Neuronal stem cell (in vitro differentiated cells): ENCODE data around the gene CD59.
"Not testable (repeated sequence)": the region's sequence is repeated elsewhere in the genome, so short reads cannot be mapped to it uniquely, and the experiment has no call there.

Experiments
- DNase-seq: peaks from one replicate; pipeline ENCODE4 v3.0.0-alpha.2; 2013; ENCODE audit warnings: low spot score
- H2AFZ ChIP-seq: one replicate; pipeline ENCODE4 v1.6.1; 2013; ENCODE audit warnings: mild to moderate bottlenecking, low read length, inconsistent platforms
- H2AK5ac ChIP-seq: 2 replicates; pipeline ENCODE4 v1.6.1; 2013; ENCODE audit warnings: low read depth, mild to moderate bottlenecking, inconsistent platforms, low read length, moderate library complexity, mixed read lengths
- H2BK120ac ChIP-seq: 2 replicates; pipeline ENCODE4 v1.6.1; 2013; ENCODE audit warnings: low read depth, mild to moderate bottlenecking, inconsistent platforms, low read length, moderate library complexity, mixed read lengths
- H2BK12ac ChIP-seq: one replicate; pipeline ENCODE4 v1.6.1; 2013; ENCODE audit warnings: low read length, inconsistent platforms
- H2BK15ac ChIP-seq: 2 replicates; pipeline ENCODE4 v1.6.1; 2013; ENCODE audit warnings: mild to moderate bottlenecking, low read length, inconsistent platforms, mixed read lengths
- H2BK5ac ChIP-seq: one replicate; pipeline ENCODE4 v1.6.1; 2013; ENCODE audit warnings: inconsistent platforms, mild to moderate bottlenecking, low read length, moderate library complexity
- H3K14ac ChIP-seq: one replicate; pipeline ENCODE4 v1.6.1; 2013; ENCODE audit warnings: low read length, inconsistent platforms
- H3K18ac ChIP-seq: 2 replicates; pipeline ENCODE4 v1.6.1; 2013; ENCODE audit warnings: low read length, inconsistent platforms
- H3K23ac ChIP-seq: 2 replicates; pipeline ENCODE4 v1.6.1; 2013; ENCODE audit warnings: low read depth, mild to moderate bottlenecking, mixed read lengths, low read length, inconsistent platforms; ENCODE audit not compliant: poor library complexity
- H3K27ac ChIP-seq: replicated peaks from 3 replicates; pipeline ENCODE4 v1.5.1; 2013; ENCODE audit warnings: low read length, inconsistent platforms
- H3K27me3 ChIP-seq, 3 experiments: 2 replicates each; pipeline ENCODE4 v1.6.1; 2013; ENCODE audit warnings: low read length in 3 of 3, mild to moderate bottlenecking in 2 of 3, inconsistent platforms in 1 of 3, low read depth in 1 of 3, mixed read lengths in 1 of 3, moderate library complexity in 1 of 3; ENCODE audit not compliant: control insufficient read depth in 3 of 3, insufficient read depth in 3 of 3
- H3K36me3 ChIP-seq, 2 donors: replicated peaks in 1 of 2; 2 replicates each; pipeline ENCODE4 v1.6.1; 2013; ENCODE audit warnings: low read length in 2 of 2; ENCODE audit not compliant: control insufficient read depth in 2 of 2, insufficient read depth in 2 of 2
- H3K4ac ChIP-seq: 2 replicates; pipeline ENCODE4 v1.6.1; 2013; ENCODE audit warnings: inconsistent platforms, mild to moderate bottlenecking, low read length, moderate library complexity
- H3K4me1 ChIP-seq, 2 donors: 1 replicate in 1 of 2; 2 replicates in 1 of 2; pipeline ENCODE4 v1.6.1; 2013; ENCODE audit warnings: low read length in 2 of 2, low read depth in 1 of 2; ENCODE audit not compliant: control insufficient read depth in 2 of 2, insufficient read depth in 1 of 2
- H3K4me2 ChIP-seq: one replicate; pipeline ENCODE4 v1.6.1; 2013; ENCODE audit warnings: mild to moderate bottlenecking, low read length, inconsistent platforms; ENCODE audit not compliant: insufficient read depth, poor library complexity, severe bottlenecking
- H3K4me3 ChIP-seq, 2 donors: 2 replicates each; pipeline ENCODE4 v1.5.1; 2013; ENCODE audit warnings: low read length in 2 of 2, mild to moderate bottlenecking in 2 of 2, inconsistent platforms in 1 of 2, moderate library complexity in 1 of 2
- H3K79me1 ChIP-seq: one replicate; pipeline ENCODE4 v1.6.1; 2013; ENCODE audit warnings: low read depth, mild to moderate bottlenecking, inconsistent platforms, low read length, moderate library complexity
- H3K9ac ChIP-seq: one replicate; pipeline ENCODE4 v1.6.1; 2013; ENCODE audit warnings: mild to moderate bottlenecking, low read depth, low read length, inconsistent platforms; ENCODE audit not compliant: poor library complexity
- H3K9me3 ChIP-seq, 2 donors: replicated peaks in 1 of 2; 2 replicates each; pipeline versions ENCODE3 to v1.6.1; 2013; ENCODE audit warnings: low read length in 2 of 2, mild to moderate bottlenecking in 2 of 2, inconsistent platforms in 1 of 2, low read depth in 1 of 2, mixed read lengths in 1 of 2, moderate library complexity in 1 of 2; ENCODE audit not compliant: control insufficient read depth in 2 of 2, insufficient read depth in 1 of 2
- H4K8ac ChIP-seq: one replicate; pipeline ENCODE4 v1.6.1; 2013; ENCODE audit warnings: low read depth, mild to moderate bottlenecking, inconsistent platforms, low read length, moderate library complexity
- H4K91ac ChIP-seq: one replicate; pipeline ENCODE4 v1.6.1; 2013; ENCODE audit warnings: low read length, low read depth, mild to moderate bottlenecking, inconsistent platforms; ENCODE audit not compliant: poor library complexity
- WGBS, 2 donors: extraction: QIAGEN DNeasy Blood & Tissue Kit; methylation state at CpG; one replicate each; pipeline ENCODE4 v1.1.7; 2013; ENCODE audit warnings: missing lambda C conversion rate in 2 of 2, mixed read lengths in 1 of 2; ENCODE audit not compliant: insufficient read length in 2 of 2, insufficient replicate concordance in 1 of 2; ENCODE audit errors: extremely low coverage in 2 of 2; 5-methylcytosine and 5-hydroxymethylcytosine counted together

Gene CD59

GRCh38 chr11:33664166-33664565 is 72.1 kb downstream of the CD59 start:
- H2AK5ac ChIP-seq = no peak overlapping the region
- H3K18ac ChIP-seq = no peak overlapping the region
- no peak overlapping the region for H3K4me3 ChIP-seq
- H2BK12ac ChIP-seq = no peak overlapping the region
- H4K91ac ChIP-seq = no peak overlapping the region
- no peaks in the 10 kb centered on the region for H3K79me1 ChIP-seq
- no peak overlapping the region for H2AFZ ChIP-seq
- H3K4me1 ChIP-seq = peaks cover 0 to 11% of the 10 kb centered on the region in 2 donors
- H3K27me3 ChIP-seq = no peaks in the 10 kb centered on the region
- peaks cover 0 to 10% of the 10 kb centered on the region in 2 donors for H3K9me3 ChIP-seq
- DNase-seq = no peak
- no peak overlapping the region for H3K23ac ChIP-seq
- no peak overlapping the region for H3K4me2 ChIP-seq
- H3K14ac ChIP-seq = no peak overlapping the region
- no peak overlapping the region for H2BK15ac ChIP-seq
- H4K8ac ChIP-seq = no peak overlapping the region
- H2BK5ac ChIP-seq = no peak overlapping the region
- H2BK120ac ChIP-seq = no peak overlapping the region
- no CpG with 5 or more reads among the region's 6 CpGs for WGBS, 2 donors
- peaks cover 0 to 4% of the 10 kb centered on the region in 2 donors for H3K36me3 ChIP-seq
- H3K4ac ChIP-seq = no peak overlapping the region
- H3K27ac ChIP-seq = no peak overlapping the region
- no peak overlapping the region for H3K9ac ChIP-seq

- Histone ChIP-seq H3K4me3 (no peak overlapping the region), H4K91ac (no peak overlapping the region)
Measured at GRCh38 chr11:33663121-33663520, 73.1 kb downstream of the CD59 start.

GRCh38 chr11:33661526-33661925 is 74.7 kb downstream of the CD59 start:
- H3K36me3 ChIP-seq, H3K9ac ChIP-seq, H3K27me3 ChIP-seq, H3K18ac ChIP-seq, H2BK5ac ChIP-seq, H3K14ac ChIP-seq, H3K4me3 ChIP-seq, H3K4me2 ChIP-seq, H3K4me1 ChIP-seq, H3K4ac ChIP-seq, H3K79me1 ChIP-seq, DNase-seq, H4K8ac ChIP-seq, H3K9me3 ChIP-seq, H2AFZ ChIP-seq, H2BK120ac ChIP-seq, H4K91ac ChIP-seq, H2BK12ac ChIP-seq, H3K27ac ChIP-seq, H3K23ac ChIP-seq, H2AK5ac ChIP-seq, H2BK15ac ChIP-seq: not testable (repeated sequence)
- no CpG with 5 or more reads among the region's 7 CpGs for WGBS, 2 donors

More at GRCh38 chr11:33663121-33663520, 73.1 kb downstream of the CD59 start:
- Histone ChIP-seq H3K79me1 (no peaks in the 10 kb centered on the region), H3K27ac (no peak overlapping the region), H3K9ac (no peak overlapping the region), H3K27me3 (no peaks in the 10 kb centered on the region), H3K36me3 (peaks cover 0 to 4% of the 10 kb centered on the region in 2 donors), H3K23ac (no peak overlapping the region), H4K8ac (no peak overlapping the region), H2AK5ac (no peak overlapping the region), H2BK15ac (no peak overlapping the region), H3K4me1 (peaks cover 0 to 1% of the 10 kb centered on the region in 2 donors), H3K18ac (no peak overlapping the region), H2BK5ac (no peak overlapping the region), H2BK12ac (no peak overlapping the region), H3K4ac (no peak overlapping the region), H3K4me2 (no peak overlapping the region), H2BK120ac (no peak overlapping the region), H3K9me3 (peaks cover 0 to 10% of the 10 kb centered on the region in 2 donors), H3K14ac (no peak overlapping the region), H2AFZ (no peak overlapping the region)
- DNase-seq = no peak

- no peak overlapping the region for H3K9ac ChIP-seq
- no peak overlapping the region for H2BK5ac ChIP-seq
- H3K4me1 ChIP-seq = no peaks in the 10 kb centered on the region
- no peak overlapping the region for H3K23ac ChIP-seq
- no peak overlapping the region for H2BK12ac ChIP-seq
- no peak overlapping the region for H4K91ac ChIP-seq
- H3K4me2 ChIP-seq = no peak overlapping the region
- no peak overlapping the region for H3K4ac ChIP-seq
- H3K27ac ChIP-seq = no peak overlapping the region
- H3K36me3 ChIP-seq = peaks cover 0 to 4% of the 10 kb centered on the region in 2 donors
- H3K14ac ChIP-seq = no peak overlapping the region
- no peak overlapping the region for H2AK5ac ChIP-seq
- DNase-seq = no peak
- H3K79me1 ChIP-seq = no peaks in the 10 kb centered on the region
- H3K18ac ChIP-seq = no peak overlapping the region
- H2BK15ac ChIP-seq = no peak overlapping the region
- no peak overlapping the region for H2AFZ ChIP-seq
- no peak overlapping the region for H4K8ac ChIP-seq
- no peak overlapping the region for H3K4me3 ChIP-seq
- no peak overlapping the region for H2BK120ac ChIP-seq
- WGBS, 2 donors = no CpG with 5 or more reads among the region's 4 CpGs
- peaks cover 0 to 10% of the 10 kb centered on the region in 2 donors for H3K9me3 ChIP-seq
- H3K27me3 ChIP-seq = no peaks in the 10 kb centered on the region
Measured at GRCh38 chr11:33660962-33661361, 75.3 kb downstream of the CD59 start.
